PC-9 (cell line): ENCODE data around the gene GANC. TPM values are rescaled to one million over a fixed set of nuclear protein-coding genes. Genes with fewer than 3 reads are reported as not detected.

Source experiments
- BruUV-seq: library from RNA; stranded (reverse); fragments of 400-500 nt; replicated peaks from 2 replicates; lab custom pipeline; 2021; lab: Mats Ljungman, UMichigan
- CTCF ChIA-PET: fragments of 300-600 bp; sonication (Branson Sonifier 250); formaldehyde crosslinking; loops from one replicate; lab custom pipeline; 2022; ENCODE audit warnings: antibody characterized with exemption; lab: Charles Lee
- POLR2A ChIA-PET: fragments of 300-600 bp; sonication (Branson Sonifier 250); formaldehyde crosslinking; loops from one replicate; lab custom pipeline; 2022; ENCODE audit warnings: antibody characterized with exemption; ENCODE audit not compliant: unreplicated experiment; lab: Charles Lee
- DNase-seq, 2 experiments: peaks; one replicate each; pipeline versions ENCODE4 v3.0.0 to v3.0.0-alpha.2; 2015 to 2022; ENCODE audit warnings: mixed read lengths in 1 of 2
- H2AFZ ChIP-seq: fragments of 200-600 bp; sonication (generic); 2 replicates; pipeline ENCODE4 v1.8.1; 2017; ENCODE audit warnings: antibody characterized with exemption
- H3F3A ChIP-seq: fragments of 200-600 bp; sonication (generic); 2 replicates; pipeline ENCODE4 v1.8.1; 2017; ENCODE audit warnings: antibody characterized with exemption, mild to moderate bottlenecking, low read depth; ENCODE audit not compliant: insufficient read depth
- H3K27ac ChIP-seq: fragments of 200-600 bp; sonication (generic); 2 replicates; pipeline ENCODE4 v1.6.1; 2016; ENCODE audit warnings: mixed run types
- H3K27me3 ChIP-seq: fragments of 200-600 bp; sonication (generic); 2 replicates; pipeline ENCODE4 v1.6.1; 2016; ENCODE audit warnings: low read depth, mixed run types; ENCODE audit not compliant: insufficient read depth
- H3K36me3 ChIP-seq: fragments of 200-600 bp; sonication (generic); 2 replicates; pipeline ENCODE4 v1.6.1; 2016; ENCODE audit warnings: low read depth, mixed run types
- H3K4me1 ChIP-seq: fragments of 200-600 bp; sonication (generic); replicated peaks from 2 replicates; pipeline ENCODE4 v1.6.1; 2016; ENCODE audit warnings: mixed run types; ENCODE audit not compliant: insufficient read depth
- H3K4me2 ChIP-seq: fragments of 200-600 bp; sonication (generic); 2 replicates; pipeline ENCODE4 v1.6.1; 2017; ENCODE audit warnings: mixed run types
- H3K4me3 ChIP-seq: fragments of 200-600 bp; sonication (generic); 2 replicates; pipeline ENCODE4 v1.6.1; 2016; ENCODE audit warnings: mixed run types
- H3K79me2 ChIP-seq: fragments of 200-600 bp; sonication (generic); 2 replicates; pipeline ENCODE4 v1.6.1; 2017; ENCODE audit warnings: low read depth, mixed run types
- H3K9me2 ChIP-seq: fragments of 200-600 bp; sonication (generic); 2 replicates; pipeline ENCODE4 v1.8.1; 2017; ENCODE audit warnings: mild to moderate bottlenecking; ENCODE audit not compliant: insufficient read depth
- H3K9me3 ChIP-seq: fragments of 200-600 bp; sonication (generic); 2 replicates; pipeline ENCODE4 v1.8.1; 2016; ENCODE audit warnings: low read depth; ENCODE audit not compliant: insufficient read depth
- H4K20me1 ChIP-seq: fragments of 200-600 bp; sonication (generic); 2 replicates; pipeline ENCODE4 v1.8.1; 2017; ENCODE audit not compliant: insufficient read depth
- EZH2 ChIP-seq: fragments of 200-600 bp; sonication (generic); IDR thresholded peaks from 2 replicates; pipeline ENCODE4 v1.8.0; 2017; ENCODE audit warnings: antibody characterized with exemption, low read depth
- intact Hi-C: fragments of 100-400 bp; cut with micrococcal nuclease; formaldehyde crosslinking; loops from one replicate; pipeline ENCODE4 v1.10.0; 2022; ENCODE audit not compliant: unreplicated experiment
- total RNA-seq: library from RNA; stranded (reverse); gene quantifications from 2 replicates; pipeline ENCODE4 v1.2.3, GENCODE V29; 2021
- TF ChIP-seq, protein P1 (sequence below): fragments of 200-600 bp; sonication (generic); conservative IDR thresholded peaks from 2 replicates; pipeline ENCODE4 v1.6.1; 2017; ENCODE audit warnings: mixed run types, antibody characterized with exemption, mild to moderate bottlenecking, moderate library complexity

Gene GANC
- total RNA-seq, 1 experiment from 2014 or later = 16.3 TPM

DNA sequence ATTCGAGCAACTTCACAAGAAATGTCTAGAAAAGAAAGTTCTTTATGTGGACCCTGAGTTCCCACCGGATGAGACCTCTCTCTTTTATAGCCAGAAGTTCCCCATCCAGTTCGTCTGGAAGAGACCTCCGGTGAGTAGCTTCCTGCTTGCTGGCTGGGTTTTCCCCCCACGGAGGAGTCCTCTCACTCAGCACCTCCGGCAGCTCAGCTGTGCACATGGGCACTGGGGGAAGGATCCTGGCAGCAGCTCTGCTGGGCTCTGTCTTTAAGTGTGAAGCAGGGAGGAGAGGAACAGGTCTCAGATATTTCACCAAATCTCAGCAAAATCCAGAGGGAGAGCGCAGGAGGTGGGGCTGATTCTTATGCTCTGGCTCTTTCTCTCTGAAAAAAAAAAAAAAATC is 87.0 kb downstream of the GANC start:
- no peaks in the 10 kb centered on the region for H4K20me1 ChIP-seq
- no peaks in the 10 kb centered on the region for H3K36me3 ChIP-seq
- no peaks in the 10 kb centered on the region for H3K4me1 ChIP-seq
- no peaks in the 10 kb centered on the region for H3K79me2 ChIP-seq
- H3K4me2 ChIP-seq = no peak overlapping the region
- no peaks in the 10 kb centered on the region for H3K9me2 ChIP-seq
- no peak overlapping the region for H2AFZ ChIP-seq
- TF ChIP-seq, protein P1, sequence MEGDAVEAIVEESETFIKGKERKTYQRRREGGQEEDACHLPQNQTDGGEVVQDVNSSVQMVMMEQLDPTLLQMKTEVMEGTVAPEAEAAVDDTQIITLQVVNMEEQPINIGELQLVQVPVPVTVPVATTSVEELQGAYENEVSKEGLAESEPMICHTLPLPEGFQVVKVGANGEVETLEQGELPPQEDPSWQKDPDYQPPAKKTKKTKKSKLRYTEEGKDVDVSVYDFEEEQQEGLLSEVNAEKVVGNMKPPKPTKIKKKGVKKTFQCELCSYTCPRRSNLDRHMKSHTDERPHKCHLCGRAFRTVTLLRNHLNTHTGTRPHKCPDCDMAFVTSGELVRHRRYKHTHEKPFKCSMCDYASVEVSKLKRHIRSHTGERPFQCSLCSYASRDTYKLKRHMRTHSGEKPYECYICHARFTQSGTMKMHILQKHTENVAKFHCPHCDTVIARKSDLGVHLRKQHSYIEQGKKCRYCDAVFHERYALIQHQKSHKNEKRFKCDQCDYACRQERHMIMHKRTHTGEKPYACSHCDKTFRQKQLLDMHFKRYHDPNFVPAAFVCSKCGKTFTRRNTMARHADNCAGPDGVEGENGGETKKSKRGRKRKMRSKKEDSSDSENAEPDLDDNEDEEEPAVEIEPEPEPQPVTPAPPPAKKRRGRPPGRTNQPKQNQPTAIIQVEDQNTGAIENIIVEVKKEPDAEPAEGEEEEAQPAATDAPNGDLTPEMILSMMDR = no peak
- no peak overlapping the region for H3K27ac ChIP-seq
- no TSS peak for BruUV-seq
- POLR2A ChIA-PET = no interaction called here
- DNase-seq = no peak
- CTCF ChIA-PET = no interaction called here
- H3K27me3 ChIP-seq = no peaks in the 10 kb centered on the region
- H3F3A ChIP-seq = no peaks in the 10 kb centered on the region
- H3K9me3 ChIP-seq = no peaks in the 10 kb centered on the region
- no peak overlapping the region for H3K4me3 ChIP-seq
- intact Hi-C loops = no loop called here

DNA sequence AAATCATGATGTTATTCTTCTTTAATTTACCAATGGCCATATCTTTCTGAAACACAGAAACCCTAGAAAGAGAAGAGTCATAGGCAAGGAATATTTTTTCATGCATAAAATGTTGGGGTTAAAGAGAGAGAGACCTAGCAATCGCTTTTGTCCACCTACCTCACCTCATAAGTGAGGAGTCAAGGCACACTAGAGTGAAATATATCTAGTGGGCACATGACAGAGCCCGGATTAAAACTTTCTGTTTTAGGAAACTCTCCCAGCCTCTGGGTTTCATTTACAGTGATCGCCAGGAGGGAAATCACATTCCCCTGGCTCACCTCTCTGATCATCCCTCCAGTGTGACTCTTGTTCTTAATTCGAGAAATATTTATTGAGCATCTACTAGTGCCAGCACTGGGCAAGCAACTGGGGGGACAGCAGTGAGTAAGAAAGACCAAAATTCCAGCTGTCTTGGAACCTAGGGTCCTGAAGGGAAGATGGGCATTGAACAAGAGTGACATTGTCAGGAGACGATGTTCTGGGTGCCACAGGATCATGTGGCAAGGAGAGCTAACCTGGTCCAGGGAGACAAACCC is 87.6 kb downstream of the GANC start:
- POLR2A ChIA-PET = no interaction called here
- no peaks in the 10 kb centered on the region for H3K79me2 ChIP-seq
- H3K27ac ChIP-seq = no peak overlapping the region
- CTCF ChIA-PET = no interaction called here
- no peak for DNase-seq
- no peak overlapping the region for H2AFZ ChIP-seq
- H3K4me3 ChIP-seq = no peak overlapping the region
- no peaks in the 10 kb centered on the region for H4K20me1 ChIP-seq
- H3F3A ChIP-seq = no peaks in the 10 kb centered on the region
- no peaks in the 10 kb centered on the region for H3K36me3 ChIP-seq
- no peaks in the 10 kb centered on the region for H3K9me3 ChIP-seq
- H3K27me3 ChIP-seq = no peaks in the 10 kb centered on the region
- no peak for TF ChIP-seq EZH2
- TF ChIP-seq, protein P1 = no peak
- H3K4me2 ChIP-seq = no peak overlapping the region
- no peaks in the 10 kb centered on the region for H3K4me1 ChIP-seq
- no TSS peak for BruUV-seq
- no peaks in the 10 kb centered on the region for H3K9me2 ChIP-seq
- intact Hi-C loops = no loop called here

DNA sequence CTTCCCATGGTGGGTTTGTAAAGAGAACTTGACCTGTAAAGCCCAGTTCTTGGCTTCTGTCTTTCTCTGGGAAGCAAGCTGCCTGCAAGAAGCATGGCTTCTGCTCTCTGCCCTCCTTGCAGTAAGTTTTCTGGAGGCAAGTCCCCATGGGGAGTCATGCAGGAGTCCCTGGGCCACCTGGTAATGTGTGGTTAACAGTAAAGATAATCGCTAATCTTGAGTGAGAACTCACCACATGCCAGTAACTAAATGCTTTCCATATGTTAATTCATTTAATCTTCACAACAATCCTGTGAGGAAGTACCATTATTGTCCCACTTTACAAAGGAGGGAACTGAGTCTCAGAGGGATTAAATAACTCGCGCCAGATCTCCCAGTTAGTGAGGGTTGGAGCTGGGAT is 90.5 kb downstream of the GANC start:
- no peaks in the 10 kb centered on the region for H3K9me3 ChIP-seq
- no peaks in the 10 kb centered on the region for H4K20me1 ChIP-seq
- no peak overlapping the region for H3K27ac ChIP-seq
- no peak overlapping the region for H2AFZ ChIP-seq
- intact Hi-C loops = no loop called here
- no peaks in the 10 kb centered on the region for H3K9me2 ChIP-seq
- no peaks in the 10 kb centered on the region for H3K27me3 ChIP-seq
- no peak for DNase-seq
- POLR2A ChIA-PET = no interaction called here
- no peaks in the 10 kb centered on the region for H3K79me2 ChIP-seq
- H3K4me3 ChIP-seq = no peak overlapping the region
- no peaks in the 10 kb centered on the region for H3K36me3 ChIP-seq
- TF ChIP-seq, protein P1 = no peak
- no peak for TF ChIP-seq EZH2
- no peaks in the 10 kb centered on the region for H3F3A ChIP-seq
- BruUV-seq = no TSS peak
- H3K4me2 ChIP-seq = no peak overlapping the region
- no peaks in the 10 kb centered on the region for H3K4me1 ChIP-seq
- CTCF ChIA-PET = no interaction called here
